SH-SY5Y (cell line): ENCODE results near the gene SLC35A3.

Experiments
- GATA2 ChIP-seq: IDR thresholded peaks from 2 replicates; pipeline ENCODE4 v1.6.1; 2011; ENCODE audit warnings: mild to moderate bottlenecking, low read depth, low read length
- GATA3 ChIP-seq: IDR thresholded peaks from 2 replicates; pipeline ENCODE4 v1.6.1; 2011; ENCODE audit warnings: low read depth, mild to moderate bottlenecking, low read length, moderate library complexity

SLC35A3 gene

GRCh38 chr1:99964806-99965205 lies 5.0 kb upstream of the SLC35A3 start:
- TF ChIP-seq GATA2 = no peak
- TF ChIP-seq GATA3 = no peak

GRCh38 chr1:99965646-99966375 lies 4.0 kb upstream of the SLC35A3 start:
- no peak for TF ChIP-seq GATA3
- TF ChIP-seq GATA2 = no peak

GRCh38 chr1:99968214-99968613 lies 1.6 kb upstream of the SLC35A3 start:
- TF ChIP-seq GATA3 = no peak
- TF ChIP-seq GATA2 = no peak

DNA sequence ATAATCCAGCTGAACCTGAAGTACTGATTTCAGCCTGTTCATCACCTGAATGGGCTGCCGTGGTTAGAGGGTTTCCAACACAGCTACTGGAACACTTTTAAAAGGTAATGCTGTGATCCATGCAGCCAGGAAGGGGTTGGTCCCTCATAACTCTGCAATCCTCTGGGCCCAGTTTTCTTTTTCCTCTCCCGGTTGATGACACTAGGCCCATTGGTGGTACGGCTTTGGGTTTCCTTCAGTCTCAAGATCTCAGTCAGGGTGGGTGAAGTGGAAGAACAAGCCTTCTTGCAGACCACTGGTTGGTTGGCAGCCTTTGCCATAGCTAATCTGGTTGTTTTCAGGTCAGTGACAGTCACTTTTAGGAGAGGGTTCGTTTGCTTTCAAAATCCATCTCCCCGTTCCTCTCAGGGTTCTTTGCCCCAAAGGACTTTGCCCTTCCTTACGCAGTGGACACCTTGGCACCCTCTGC lies 502 bp upstream of the SLC35A3 start:
- TF ChIP-seq GATA3 = no peak
- no peak for TF ChIP-seq GATA2

- TF ChIP-seq GATA3 = no peak
- TF ChIP-seq GATA2 = no peak
These were observed 988 bp downstream of the SLC35A3 start for GRCh38 chr1:99970713-99971255.

GRCh38 chr1:99975529-99975928 lies 5.7 kb downstream of the SLC35A3 start:
- TF ChIP-seq GATA2 (no peak), GATA3 (no peak)

- no peak for TF ChIP-seq GATA3
- TF ChIP-seq GATA2 = no peak
These were observed 8.4 kb downstream of the SLC35A3 start for GRCh38 chr1:99978218-99978617.

DNA sequence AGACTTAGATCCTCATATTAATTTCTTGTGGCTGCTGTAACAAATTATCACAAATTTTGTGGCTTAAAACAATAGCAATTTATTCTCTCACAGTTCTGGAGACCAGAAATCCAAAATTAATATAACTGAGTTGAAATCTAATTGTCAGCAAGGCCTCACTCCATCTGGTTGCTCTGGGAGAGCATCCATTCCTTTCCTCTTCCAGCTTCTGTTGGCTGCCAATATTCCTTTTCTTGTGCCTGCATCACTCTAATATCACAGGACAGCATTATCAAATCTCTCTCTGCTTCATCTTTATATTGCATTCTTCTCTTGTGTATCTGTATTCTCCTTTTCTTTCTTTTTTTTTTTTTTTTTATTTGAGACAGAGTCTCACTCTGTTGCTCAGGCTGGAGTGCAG lies 9.3 kb downstream of the SLC35A3 start:
- TF ChIP-seq GATA2 (no peak), GATA3 (no peak)

GRCh38 chr1:99980928-99981327 lies 11.1 kb downstream of the SLC35A3 start:
- no peak for TF ChIP-seq GATA3
- no peak for TF ChIP-seq GATA2

GRCh38 chr1:99986656-99987225 lies 16.9 kb downstream of the SLC35A3 start:
- no peak for TF ChIP-seq GATA3
- no peak for TF ChIP-seq GATA2

DNA sequence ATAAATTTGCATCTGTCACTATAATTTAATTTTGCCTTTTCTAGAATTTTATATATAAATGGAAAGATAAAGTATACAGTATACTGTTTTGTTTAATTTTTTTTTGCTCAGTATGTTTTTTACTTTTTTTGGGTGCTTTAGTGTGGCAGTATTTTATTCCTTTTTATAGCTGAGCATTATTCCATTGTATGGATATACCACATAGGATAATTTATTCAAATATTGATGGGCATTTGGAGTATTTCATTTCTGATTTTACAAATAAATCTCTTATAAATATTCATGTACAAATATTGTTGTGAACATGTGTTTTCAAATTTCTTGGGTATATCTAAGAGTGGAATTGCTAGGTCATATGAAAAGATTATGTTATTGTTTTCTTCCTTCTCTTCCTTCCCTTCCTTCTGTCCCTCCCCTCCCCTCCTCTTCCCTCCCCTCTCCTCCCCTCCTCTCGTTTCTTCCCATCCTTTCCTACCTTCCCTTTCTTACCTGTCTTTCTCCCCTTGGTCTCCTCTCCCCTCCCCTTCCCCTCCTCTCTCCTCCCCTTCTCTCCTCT lies 18.5 kb downstream of the SLC35A3 start:
- TF ChIP-seq GATA3 = no peak
- TF ChIP-seq GATA2 = no peak

DNA sequence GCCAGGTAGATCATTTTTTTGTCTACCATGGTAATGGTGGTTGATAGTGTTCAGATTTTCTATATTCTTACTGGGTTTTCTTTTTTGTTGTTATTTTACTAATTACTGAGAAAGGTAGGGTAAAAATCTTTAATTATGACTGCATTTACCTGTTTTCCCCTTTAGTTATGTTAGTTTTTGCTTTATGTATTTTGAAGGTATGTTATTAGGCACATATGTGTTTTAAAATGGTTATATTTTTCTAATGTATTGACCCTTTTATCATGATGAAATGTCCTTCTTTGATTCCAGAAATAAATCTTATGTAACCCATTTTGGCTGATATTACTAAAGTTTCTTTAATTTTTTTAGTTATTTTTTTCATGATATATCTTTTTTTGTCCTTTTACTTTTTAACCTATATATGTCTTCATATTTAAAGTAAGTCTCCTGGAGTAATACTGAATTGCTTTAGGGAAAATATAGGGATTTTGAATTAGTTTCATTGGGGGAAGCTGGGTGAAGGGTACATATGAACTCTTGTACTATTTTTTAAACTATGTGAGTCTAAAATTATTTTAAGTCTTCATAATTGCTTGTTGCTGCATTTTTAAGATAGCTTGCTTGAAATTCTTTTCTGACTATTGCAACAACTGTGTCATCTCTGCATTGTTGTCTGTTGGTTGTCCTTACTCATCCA lies 22.4 kb downstream of the SLC35A3 start:
- TF ChIP-seq GATA3 (no peak), GATA2 (no peak)

- TF ChIP-seq GATA3 = no peak
- no peak for TF ChIP-seq GATA2
These were observed 23.1 kb downstream of the SLC35A3 start for GRCh38 chr1:99992760-99993467.

DNA sequence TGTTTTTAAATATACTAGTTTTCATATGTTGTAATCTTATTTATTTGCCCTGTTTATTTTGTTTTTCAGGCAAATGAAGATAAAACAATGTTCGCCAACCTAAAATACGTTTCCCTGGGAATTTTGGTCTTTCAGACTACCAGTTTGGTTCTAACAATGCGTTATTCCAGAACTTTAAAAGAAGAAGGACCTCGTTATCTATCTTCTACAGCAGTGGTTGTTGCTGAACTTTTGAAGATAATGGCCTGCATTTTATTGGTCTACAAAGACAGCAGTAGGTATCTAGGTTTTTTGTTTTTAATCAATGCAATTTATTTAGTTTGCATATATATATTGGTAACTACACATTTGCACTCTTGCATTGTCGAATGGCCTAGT lies 23.7 kb downstream of the SLC35A3 start:
- TF ChIP-seq GATA3 (no peak), GATA2 (no peak)
